ENCODE results near the gene TCFL5.

TCFL5 gene

GRCh38 chr20:62825986-62826645 is 35.5 kb downstream of the TCFL5 start:
- Histone ChIP-seq H2AFZ (ENCODE audit: low read depth, low read length) (0 out of 2 replicates have a peak overlapping the region, but pooled peaks have one; percentile 44), H3K36me3 (replicated peaks; ENCODE audit: low read depth, low read length) (no peaks in the 10 kb centered on the region), H3K27me3 (ENCODE audit: low read depth, low read length) (no peaks in the 10 kb centered on the region), H3K27ac (ENCODE audit: low read length) (peak overlapping the region; percentile 27; the same call in 1 of the 2 replicates), H3K79me2 (ENCODE audit: low read length) (no peaks in the 10 kb centered on the region), H4K20me1 (ENCODE audit: insufficient read depth, low read length) (no peaks in the 10 kb centered on the region), H3K4me1 (ENCODE audit: low read length) (peaks cover 45% of the 10 kb centered on the region), H3K4me2 (ENCODE audit: low read length) (peak overlapping the region; percentile 83), H3K9me3 (ENCODE audit: insufficient read depth, low read length) (no peaks in the 10 kb centered on the region), H3K9ac (ENCODE audit: low read length) (peak overlapping the region; percentile 36; the same call in 1 of the 2 replicates), H3K4me3 (ENCODE audit: low read length) (no peak overlapping the region)
- TF ChIP-seq, protein P1, sequence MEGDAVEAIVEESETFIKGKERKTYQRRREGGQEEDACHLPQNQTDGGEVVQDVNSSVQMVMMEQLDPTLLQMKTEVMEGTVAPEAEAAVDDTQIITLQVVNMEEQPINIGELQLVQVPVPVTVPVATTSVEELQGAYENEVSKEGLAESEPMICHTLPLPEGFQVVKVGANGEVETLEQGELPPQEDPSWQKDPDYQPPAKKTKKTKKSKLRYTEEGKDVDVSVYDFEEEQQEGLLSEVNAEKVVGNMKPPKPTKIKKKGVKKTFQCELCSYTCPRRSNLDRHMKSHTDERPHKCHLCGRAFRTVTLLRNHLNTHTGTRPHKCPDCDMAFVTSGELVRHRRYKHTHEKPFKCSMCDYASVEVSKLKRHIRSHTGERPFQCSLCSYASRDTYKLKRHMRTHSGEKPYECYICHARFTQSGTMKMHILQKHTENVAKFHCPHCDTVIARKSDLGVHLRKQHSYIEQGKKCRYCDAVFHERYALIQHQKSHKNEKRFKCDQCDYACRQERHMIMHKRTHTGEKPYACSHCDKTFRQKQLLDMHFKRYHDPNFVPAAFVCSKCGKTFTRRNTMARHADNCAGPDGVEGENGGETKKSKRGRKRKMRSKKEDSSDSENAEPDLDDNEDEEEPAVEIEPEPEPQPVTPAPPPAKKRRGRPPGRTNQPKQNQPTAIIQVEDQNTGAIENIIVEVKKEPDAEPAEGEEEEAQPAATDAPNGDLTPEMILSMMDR (IDR thresholded peaks at IDR 0.05; ENCODE audit: low read depth, low read length) = no peak
- no peak for TF ChIP-seq EZH2phosphoT487 (IDR thresholded peaks at IDR 0.05; ENCODE audit: low read depth)

DNA sequence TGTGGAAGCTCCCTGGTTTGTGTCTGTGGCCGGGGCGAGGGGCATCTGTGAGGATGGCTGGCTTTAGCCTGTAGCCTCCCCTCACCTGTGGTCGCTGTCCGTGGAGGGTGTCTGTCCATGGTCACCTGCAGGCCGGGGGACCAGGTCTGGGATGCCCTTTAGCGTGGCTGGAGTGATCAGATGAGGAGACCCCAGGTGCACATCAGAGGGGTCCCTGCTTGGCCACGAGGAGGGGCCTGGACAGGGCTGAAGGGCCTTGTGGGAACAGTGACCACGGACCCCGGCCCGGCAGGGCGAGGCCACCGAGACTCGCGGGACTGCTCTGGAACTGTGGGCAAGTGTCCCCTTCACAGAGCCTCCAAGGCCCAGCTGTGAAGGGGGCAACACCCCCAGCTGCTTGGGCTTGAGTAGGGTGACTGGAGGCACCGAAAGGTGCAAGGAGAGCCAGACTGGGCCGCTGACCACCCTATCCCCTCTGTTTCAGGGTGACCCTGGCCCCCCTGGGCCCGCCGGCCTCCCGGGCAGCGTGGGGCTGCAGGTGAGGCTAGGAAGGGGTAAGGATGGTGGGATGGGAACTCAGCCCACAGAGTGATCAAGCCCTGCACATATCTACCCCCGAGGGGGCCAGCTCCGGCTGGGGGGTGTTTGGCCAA is 36.2 kb downstream of the TCFL5 start:
- Histone ChIP-seq H2AFZ (ENCODE audit: low read depth, low read length) (no peak overlapping the region), H4K20me1 (ENCODE audit: insufficient read depth, low read length) (no peaks in the 10 kb centered on the region), H3K4me1 (ENCODE audit: low read length) (peaks cover 43% of the 10 kb centered on the region), H3K79me2 (ENCODE audit: low read length) (no peaks in the 10 kb centered on the region), H3K9me3 (ENCODE audit: insufficient read depth, low read length) (no peaks in the 10 kb centered on the region), H3K4me2 (ENCODE audit: low read length) (peak overlapping the region; percentile 83), H3K9ac (ENCODE audit: low read length) (peak overlapping the region; percentile 36; the same call in 1 of the 2 replicates), H3K36me3 (replicated peaks; ENCODE audit: low read depth, low read length) (no peaks in the 10 kb centered on the region), H3K27me3 (ENCODE audit: low read depth, low read length) (no peaks in the 10 kb centered on the region), H3K27ac (ENCODE audit: low read length) (peak overlapping the region; percentile 27; the same call in 1 of the 2 replicates), H3K4me3 (ENCODE audit: low read length) (peak overlapping the region; percentile 60)
- TF ChIP-seq, protein P1 (IDR thresholded peaks at IDR 0.05; ENCODE audit: low read depth, low read length) = no peak
- TF ChIP-seq EZH2phosphoT487 (IDR thresholded peaks at IDR 0.05; ENCODE audit: low read depth) = no peak

- no peaks in the 10 kb centered on the region for H3K79me2 ChIP-seq (ENCODE audit: low read length)
- H3K36me3 ChIP-seq (replicated peaks; ENCODE audit: low read depth, low read length) = no peaks in the 10 kb centered on the region
- no peak for TF ChIP-seq EZH2phosphoT487 (IDR thresholded peaks at IDR 0.05; ENCODE audit: low read depth)
- no peaks in the 10 kb centered on the region for H3K9me3 ChIP-seq (ENCODE audit: insufficient read depth, low read length)
- peaks cover 5% of the 10 kb centered on the region for H3K27me3 ChIP-seq (ENCODE audit: low read depth, low read length)
- H3K4me1 ChIP-seq (ENCODE audit: low read length) = peaks cover 43% of the 10 kb centered on the region
- peak overlapping the region; percentile 74 for H3K4me3 ChIP-seq (ENCODE audit: low read length)
- H3K27ac ChIP-seq (ENCODE audit: low read length) = peak overlapping the region; percentile 27
- H3K4me2 ChIP-seq (ENCODE audit: low read length) = peak overlapping the region; percentile 95
- H3K9ac ChIP-seq (ENCODE audit: low read length) = peak overlapping the region; percentile 62
- H2AFZ ChIP-seq (ENCODE audit: low read depth, low read length) = no peak overlapping the region
- no peaks in the 10 kb centered on the region for H4K20me1 ChIP-seq (ENCODE audit: insufficient read depth, low read length)
Observed at GRCh38 chr20:62824476-62825332, 36.9 kb downstream of the TCFL5 start.

DNA sequence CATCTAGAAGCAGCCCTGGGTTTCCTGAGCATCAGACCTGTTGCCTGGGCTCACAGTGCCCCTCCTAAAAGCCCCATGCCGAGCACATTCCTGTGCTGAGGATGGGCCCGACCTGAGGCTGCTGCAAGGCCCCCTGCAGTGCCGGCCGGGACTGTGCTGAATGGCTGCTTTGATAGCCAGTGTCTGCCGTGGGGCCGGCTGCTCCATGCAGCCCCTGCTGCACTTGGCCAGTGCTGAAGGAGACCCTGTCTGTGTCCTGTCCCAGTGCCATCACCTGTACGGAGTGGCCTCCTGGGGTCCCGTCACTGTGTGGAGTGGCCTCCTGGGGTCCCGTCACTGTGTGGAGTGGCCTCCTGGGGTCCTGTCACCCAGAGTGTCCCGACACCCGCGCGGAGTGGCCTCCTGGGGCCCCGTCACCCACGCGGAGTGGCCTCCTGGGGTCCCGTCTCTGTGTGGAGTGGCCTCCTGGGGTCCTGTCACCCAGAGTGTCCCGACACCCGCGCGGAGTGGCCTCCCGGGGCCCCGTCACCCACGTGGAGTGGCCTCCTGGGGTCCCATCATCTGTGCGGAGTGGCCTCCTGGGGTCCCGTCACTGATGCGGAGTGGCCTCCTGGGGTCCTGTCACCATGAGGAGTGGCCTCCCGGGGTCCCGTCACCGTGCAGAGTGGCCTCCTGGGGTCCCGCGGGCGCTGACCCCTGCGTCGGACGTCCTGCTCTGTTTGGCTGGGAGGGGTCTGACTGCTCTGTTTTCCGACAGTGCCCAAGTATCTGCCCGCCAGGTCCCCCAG is 37.7 kb downstream of the TCFL5 start:
- no peaks in the 10 kb centered on the region for H4K20me1 ChIP-seq (ENCODE audit: insufficient read depth, low read length)
- peak overlapping the region; percentile 74; the same call in 1 of the 2 replicates for H3K4me3 ChIP-seq (ENCODE audit: low read length)
- H3K4me2 ChIP-seq (ENCODE audit: low read length) = peak overlapping the region; percentile 95
- H3K4me1 ChIP-seq (ENCODE audit: low read length) = peaks cover 43% of the 10 kb centered on the region
- peak overlapping the region; percentile 62; the same call in 1 of the 2 replicates for H3K9ac ChIP-seq (ENCODE audit: low read length)
- peak overlapping the region; percentile 62 for H3K27ac ChIP-seq (ENCODE audit: low read length)
- TF ChIP-seq, protein P1 (IDR thresholded peaks at IDR 0.05; ENCODE audit: low read depth, low read length) = no peak
- no peak for TF ChIP-seq EZH2phosphoT487 (IDR thresholded peaks at IDR 0.05; ENCODE audit: low read depth)
- no peaks in the 10 kb centered on the region for H3K9me3 ChIP-seq (ENCODE audit: insufficient read depth, low read length)
- H2AFZ ChIP-seq (ENCODE audit: low read depth, low read length) = no peak overlapping the region
- H3K27me3 ChIP-seq (ENCODE audit: low read depth, low read length) = peaks cover 7% of the 10 kb centered on the region
- H3K36me3 ChIP-seq (replicated peaks; ENCODE audit: low read depth, low read length) = no peaks in the 10 kb centered on the region
- no peaks in the 10 kb centered on the region for H3K79me2 ChIP-seq (ENCODE audit: low read length)

Data from OCI-LY3 (cell line).